HG03095 (cell line): Measurements from ENCODE around the gene GRIA3.

Source experiments
- ATAC-seq: cut with Tn5 transposase; IDR thresholded peaks from one replicate; pipeline ENCODE4 v1.9.1; 2021; ENCODE audit warnings: moderate library complexity; ENCODE audit not compliant: unreplicated experiment

Gene GRIA3

DNA sequence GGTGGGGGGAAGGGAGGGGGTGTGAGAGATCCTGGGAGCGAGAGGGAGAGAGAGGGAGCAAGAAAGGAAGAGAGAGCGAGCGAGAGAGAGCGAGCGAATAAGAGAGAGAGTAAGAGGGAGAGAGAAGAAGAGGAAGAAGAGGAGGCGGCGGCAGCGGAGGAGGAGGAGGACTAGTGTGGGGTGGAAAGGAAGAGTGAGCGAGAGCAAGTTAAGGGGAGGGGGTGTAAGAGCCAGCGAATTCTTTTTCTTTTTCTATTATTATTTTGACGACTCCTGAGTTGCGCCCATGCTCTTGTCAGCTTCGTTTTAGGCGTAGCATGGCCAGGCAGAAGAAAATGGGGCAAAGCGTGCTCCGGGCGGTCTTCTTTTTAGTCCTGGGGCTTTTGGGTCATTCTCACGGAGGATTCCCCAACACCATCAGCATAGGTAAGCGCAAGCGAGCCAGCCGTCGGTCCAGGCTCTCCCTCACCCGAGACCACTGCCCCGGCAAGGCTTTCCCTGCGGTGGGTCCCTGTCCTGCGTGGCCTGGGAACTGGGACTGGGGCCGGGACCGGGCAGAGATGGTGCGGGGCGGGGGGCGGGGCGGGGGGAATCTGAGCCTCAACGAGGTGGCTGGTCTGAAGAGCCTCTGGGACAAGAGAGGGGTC lies at the start of gene GRIA3:
TSS of gene GRIA3 (plus strand) at position 60 of the 647 bp plus-strand sequence. CDS start at position 318, 258 bp downstream.
- no peak for ATAC-seq

DNA sequence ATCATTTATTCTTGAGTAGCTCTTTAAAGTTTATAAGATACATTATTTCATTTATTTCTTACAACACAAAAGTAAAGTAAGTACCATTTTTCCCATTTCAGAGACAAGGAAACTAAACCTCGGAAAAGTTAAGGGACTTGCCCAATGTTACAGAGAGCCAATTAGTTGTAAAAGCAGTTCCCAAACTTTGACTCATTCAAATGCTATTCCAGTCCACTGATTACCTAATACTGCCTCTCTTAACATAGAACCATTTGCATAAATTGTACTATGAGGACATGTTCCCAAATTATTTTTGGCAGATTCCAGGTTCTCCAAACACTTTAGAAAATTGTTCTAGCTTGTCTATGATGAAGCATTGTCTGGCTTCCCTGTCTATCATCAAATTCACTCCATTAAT lies 45.6 kb upstream of the GRIA3 start:
- no peak for ATAC-seq

DNA sequence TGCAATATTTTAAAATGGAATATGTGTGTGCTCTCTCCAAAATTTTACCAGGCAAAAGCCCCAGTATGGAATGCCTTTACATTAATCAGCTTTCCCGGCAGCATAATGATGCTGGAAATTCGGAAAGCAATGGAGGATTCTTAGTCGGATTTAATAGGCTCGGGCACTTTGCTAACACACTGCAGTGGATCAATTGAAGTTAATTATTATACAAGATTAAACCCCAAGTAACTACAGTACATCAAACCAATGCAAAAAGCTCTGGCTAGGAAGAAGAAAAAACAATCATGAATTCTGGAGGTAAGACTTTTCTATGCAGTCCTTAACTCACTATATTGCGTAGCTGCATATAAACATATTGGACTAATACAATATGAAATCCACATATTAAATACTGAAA lies 43.6 kb upstream of the GRIA3 start:
- no peak for ATAC-seq

DNA sequence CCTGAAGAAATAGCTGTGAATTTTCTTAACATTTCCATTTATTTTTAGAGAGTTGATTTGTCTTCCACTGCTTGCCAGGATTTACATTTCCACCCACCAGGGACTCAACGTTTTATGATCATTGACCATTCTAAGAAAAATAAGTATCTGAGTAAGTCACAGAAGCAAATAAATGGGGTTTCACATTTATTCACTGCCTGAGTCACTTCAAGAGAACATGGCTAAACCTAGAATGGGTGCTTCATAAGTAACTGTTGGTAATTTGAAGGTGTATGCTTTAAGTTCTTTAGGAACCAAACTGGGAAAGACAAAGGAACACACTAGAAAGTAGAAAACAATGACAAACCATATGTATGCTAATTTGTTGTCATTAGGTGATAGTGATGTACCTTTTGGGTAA lies 43.2 kb upstream of the GRIA3 start:
- no peak for ATAC-seq

DNA sequence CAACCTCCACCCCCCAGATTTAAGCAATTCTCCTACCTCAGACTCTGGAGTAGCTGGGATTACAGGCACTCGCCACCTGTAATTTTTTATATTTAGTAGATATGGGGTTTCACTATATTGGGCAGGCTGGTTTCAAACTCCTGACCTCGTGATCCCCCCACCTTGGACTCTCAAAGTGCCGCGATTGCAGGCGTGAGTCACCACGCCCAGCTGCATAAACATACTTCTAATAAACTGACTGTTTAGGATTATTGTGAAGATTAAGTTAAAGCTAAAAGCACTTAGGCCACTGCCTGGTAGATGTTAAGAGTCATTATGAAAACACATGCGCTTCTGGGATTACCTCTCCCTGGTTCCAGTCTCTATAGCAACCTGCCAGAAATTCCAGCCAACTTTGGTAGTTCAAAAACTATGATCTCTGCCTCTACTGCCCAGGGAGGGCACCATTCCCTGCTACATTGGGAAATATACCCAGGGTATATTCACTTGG lies 30.2 kb upstream of the GRIA3 start:
- no peak for ATAC-seq

DNA sequence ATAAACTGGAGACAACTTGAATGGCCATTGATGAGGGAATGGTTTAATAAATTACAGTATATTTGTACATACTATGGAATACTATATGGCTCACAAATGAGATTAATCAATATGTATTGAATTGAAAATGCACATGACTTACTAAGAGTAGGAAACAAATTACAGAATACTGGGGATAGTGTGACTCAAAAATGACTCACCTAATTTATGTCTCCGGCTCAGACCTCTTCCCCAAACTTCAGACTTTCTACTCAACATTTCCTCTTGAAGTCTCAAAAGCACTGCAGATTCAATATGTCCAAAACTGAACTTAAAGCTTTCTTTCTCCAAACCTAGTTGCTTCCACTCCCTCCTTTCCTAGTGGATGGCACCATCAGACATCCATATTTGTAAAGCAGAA lies 28.8 kb upstream of the GRIA3 start:
- no peak for ATAC-seq

DNA sequence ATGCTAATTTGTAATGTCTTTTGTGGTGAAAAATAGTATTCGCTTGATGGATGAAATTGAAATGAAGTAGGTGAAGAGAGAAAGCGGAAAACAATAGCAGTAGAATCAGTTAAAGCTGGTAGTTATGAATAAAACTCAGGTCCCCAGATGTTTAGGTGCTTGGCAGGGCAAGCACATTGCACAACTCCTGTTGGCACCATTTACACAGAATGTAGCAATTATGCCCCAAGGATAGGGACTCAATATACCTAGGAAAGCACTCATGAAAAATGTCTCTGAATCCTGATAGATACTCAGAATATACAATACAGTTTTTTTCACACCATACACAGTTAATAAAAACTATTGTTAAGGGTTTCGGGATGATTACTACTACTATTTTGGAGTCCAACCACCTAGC lies 26.5 kb upstream of the GRIA3 start:
- no peak for ATAC-seq

DNA sequence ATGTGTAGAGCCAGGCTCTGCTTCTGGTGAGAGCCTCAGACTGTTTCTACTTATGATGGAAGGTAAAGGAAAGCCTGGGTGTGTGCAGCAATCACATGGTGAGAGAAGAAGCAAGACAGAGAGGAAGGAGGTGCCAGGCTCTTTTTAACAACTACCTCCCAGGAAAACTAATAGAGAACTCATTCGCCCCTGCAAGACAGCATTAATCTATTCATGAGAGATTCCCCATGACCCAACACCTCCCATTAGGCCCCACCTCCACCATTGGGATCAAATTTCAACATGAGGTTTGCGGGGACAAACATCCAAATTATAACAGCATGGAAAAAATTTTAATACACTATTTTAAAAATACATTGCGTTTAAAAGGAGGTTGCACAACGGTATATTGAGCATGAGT lies 24.7 kb upstream of the GRIA3 start:
- no peak for ATAC-seq

DNA sequence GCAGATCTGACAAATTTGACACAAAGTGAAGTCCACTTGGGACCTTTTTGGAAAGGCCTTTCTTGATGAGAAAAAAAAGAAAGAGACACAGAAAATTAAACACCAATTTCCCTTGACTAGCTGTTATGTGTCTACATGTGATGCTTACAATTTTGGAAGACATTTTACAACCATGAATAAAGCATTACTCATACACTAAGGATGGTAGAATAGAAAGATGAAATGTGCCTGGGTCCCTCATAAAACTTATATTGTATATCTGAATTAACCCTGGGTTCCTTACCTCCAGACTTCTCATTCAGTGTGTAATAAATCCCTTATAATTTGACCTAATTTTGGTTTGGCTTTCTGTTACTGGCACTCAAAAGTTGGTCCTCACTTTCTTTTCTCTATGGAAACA lies 16.5 kb upstream of the GRIA3 start:
- no peak for ATAC-seq

DNA sequence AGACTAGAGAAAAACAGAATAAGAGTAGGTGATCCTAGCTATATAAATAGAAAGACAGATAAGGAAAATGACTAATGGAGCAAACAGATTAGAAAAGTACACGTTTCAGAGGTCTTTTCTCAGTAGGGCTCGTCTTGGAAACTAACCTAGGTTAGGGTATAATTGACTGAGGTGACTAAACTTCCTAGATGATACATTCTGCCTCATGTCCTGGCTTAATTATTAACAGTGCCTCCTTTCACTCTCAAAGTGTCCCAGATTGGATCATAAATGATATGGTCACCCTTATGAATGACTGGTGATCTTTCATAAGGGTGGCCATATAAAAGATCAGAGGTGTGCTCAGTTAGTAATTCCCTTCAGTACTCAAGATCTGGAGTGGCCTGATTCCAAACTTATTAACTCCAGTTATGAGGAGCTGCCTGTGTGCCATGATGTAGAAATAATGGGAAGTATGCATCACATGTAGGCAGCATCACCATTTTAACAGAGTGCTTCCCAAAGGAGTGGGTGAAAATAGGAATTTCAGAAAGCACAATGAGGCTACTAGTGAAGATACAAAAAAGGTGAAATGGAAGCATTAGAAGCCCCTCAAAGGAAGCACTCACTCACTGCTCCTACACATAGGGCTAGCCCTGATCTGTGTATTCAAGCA lies 14.7 kb upstream of the GRIA3 start:
- ATAC-seq: no peak

DNA sequence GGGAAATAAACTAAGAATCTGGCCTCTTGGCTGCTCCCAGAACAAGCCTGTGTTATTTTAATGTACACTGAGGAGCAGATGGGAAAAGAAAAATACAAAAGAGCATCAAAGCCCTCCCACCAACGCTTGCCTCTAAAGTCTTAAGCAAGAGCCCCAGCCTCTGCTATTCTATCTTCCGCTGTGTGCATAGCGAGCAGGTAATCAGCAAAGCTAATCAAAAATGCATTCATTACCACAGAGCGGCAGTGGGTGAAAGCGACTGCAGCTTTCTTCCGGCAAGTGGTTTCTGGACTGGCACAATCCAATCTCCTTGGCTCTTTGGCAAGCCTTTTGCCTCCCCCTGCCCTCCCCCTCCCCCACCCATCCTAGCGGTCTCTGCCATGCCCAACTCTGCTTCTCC lies 13.5 kb upstream of the GRIA3 start:
- no peak for ATAC-seq

DNA sequence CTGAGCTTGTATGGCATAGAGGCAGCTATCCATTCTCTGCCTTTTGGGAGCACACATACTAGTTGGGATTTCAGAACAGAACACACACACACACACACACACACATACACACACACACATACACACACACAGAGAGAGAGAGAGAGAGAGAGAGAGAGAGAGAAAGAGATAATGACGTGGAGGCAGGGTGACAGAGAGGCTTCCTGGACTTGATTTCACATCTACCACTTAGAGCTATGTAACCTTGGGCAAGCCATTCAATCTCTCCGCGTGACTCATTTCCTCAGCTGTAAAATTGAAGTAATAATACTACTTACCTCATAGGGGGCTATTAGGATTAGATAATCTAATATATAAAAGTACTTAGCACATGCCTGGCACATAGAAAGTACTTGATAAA lies 12.3 kb upstream of the GRIA3 start:
- ATAC-seq: no peak

DNA sequence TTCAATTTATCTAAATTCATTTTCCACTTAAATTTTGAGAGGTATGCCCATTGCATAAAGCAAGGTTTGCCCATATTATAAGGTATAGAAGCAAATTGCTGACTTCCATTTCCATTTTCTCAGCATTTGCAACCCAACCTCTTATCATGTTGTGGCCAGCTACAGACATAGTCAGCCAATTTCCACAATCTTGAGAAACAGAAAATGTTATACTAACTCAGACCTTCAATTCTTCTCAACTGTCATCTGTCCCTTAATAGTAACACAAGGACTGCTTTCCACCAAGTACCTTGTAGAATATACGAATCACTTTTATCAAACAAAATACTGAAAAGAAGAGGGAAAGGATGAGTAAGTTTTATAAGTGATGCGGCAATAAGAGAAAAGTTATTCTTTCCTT lies 11.2 kb upstream of the GRIA3 start:
- no peak for ATAC-seq

DNA sequence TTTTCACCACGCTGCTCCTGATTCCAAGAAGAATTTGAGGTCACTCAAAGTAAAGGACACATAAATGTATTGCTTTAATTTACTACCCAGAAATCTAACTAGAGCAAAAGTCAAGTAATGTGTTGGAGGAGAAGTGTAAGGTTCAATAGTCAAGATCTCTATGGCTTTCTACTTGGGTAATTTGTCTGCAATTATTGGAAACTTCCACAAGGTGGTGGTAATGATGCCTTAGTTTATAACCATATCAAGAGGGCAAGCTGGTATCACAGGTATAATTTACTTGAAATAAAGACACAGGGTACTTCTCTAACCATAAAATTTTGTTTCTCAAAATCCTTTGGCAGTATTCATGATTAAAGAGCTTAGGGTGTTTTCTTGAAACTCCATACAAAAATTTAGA lies 10.2 kb upstream of the GRIA3 start:
- no peak for ATAC-seq

DNA sequence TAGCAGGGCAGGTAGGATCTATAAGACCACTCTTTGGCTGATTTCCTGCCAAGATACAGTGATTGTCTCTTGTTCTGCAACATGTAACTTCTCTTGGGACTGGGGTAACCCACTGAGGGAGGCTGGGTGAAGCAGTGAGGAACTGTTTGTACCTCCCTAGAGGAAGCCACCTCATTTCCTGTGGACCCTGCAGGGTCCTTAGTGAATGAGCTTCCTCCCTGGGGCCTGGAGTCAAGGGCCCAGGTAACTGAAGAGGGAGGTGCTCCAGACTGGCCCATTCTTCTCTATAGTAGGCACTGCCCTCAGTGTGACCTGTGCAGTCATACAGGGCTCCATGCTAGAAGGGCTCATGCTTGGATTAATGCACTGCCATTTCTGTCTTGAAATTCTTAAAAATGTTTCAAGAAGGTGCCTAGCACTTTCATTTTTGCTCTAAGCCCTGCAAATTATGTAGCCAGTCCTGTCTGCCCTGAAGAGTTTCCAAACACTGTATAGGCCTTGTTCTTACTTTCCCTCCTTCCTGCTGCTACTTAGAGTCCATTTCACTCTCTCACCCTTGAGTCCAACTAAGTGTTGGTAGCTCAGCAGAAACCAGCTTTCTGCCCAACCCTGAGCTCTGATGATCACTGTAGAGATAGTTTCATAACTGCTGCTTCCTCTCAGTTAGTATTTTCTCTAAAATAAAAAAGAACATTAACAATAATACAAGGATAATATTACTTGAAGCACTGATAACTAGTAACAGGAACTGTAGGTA lies 8.5 kb upstream of the GRIA3 start:
- no peak for ATAC-seq

DNA sequence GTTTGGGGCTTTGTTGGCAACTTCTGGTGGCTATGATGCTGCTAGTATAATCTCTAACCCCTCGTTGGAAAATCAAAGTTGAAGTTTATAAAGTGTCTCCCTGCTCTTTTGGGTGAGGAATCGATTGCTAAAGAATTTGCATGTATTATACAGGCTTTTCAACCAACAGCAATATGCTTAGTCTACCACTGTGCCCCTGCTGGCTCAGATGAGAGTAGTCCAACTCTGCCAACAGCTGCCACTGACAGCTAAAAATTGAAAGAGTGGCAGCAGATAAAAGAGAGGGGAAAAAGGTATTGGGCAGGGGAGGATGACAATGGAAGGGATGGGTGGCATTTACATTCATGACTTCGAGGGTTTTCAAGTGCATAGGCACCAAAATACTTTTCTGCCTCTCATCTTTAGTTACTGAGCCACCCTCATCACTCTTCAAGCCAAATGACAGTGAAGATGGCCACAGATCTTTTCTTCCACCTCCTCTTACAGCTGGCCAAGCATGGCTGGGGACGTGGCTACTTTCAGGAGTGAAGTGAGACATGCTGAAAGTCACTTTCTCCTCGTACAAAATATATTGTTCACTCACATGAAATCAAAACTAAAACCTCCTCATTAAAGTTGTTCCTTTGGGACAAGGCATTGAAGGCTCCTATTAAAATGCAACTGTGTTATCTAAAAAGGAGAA lies 2.7 kb upstream of the GRIA3 start:
- ATAC-seq: no peak

DNA sequence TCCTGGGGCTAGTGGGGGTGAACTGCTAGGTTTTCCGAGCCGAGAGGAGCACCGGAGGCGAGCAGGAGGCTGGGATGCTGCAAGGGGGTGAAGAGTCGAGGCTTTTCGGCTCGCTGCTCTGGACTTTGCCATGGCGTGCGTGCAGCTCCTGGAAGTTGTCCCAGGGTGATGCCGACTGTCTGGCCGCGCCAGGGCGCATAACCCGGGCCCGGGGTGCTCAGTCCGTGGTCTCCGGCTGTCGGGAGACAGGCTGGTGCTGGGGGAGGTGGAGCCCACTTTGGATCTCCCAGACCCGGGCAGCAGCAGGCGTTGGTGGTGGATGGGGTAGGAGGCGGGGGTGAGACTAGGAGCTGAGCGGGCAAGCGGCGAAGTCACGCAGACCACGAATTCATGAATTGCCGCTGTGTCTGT lies 793 bp downstream of the GRIA3 start:
- no peak for ATAC-seq

DNA sequence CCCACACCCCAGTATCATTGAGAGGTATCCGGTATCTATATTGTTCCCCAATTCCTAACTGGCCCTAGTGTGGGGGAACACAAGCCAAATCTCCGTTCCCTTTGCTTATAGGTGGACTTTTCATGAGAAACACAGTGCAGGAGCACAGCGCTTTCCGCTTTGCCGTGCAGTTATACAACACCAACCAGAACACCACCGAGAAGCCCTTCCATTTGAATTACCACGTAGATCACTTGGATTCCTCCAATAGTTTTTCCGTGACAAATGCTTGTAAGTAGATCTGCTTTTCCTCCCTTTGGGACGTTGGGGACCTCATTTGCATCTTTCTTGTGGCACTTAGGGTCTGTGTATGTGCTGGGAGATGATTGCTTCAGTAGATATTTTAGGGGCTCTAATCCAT lies 1.6 kb downstream of the GRIA3 start:
- ATAC-seq: no peak

DNA sequence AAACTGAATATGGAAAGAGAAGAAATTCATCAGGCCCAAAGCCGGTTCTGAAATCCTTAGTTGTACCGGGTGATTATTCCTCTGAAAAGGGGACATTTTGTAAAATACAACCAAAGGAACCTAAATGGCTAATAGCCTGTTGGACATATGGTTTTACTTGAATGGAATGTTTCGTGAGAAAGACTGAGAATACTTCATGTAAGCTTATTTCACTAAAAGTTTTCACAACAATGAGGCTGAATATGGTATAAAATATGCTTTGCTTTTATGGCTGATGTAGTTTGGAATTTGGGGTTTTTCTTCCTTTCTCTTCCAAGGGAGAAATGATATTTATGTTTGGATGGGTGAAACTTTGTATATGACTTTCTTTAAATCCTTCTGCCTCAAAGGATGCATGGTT lies 2.7 kb downstream of the GRIA3 start:
- ATAC-seq: no peak

DNA sequence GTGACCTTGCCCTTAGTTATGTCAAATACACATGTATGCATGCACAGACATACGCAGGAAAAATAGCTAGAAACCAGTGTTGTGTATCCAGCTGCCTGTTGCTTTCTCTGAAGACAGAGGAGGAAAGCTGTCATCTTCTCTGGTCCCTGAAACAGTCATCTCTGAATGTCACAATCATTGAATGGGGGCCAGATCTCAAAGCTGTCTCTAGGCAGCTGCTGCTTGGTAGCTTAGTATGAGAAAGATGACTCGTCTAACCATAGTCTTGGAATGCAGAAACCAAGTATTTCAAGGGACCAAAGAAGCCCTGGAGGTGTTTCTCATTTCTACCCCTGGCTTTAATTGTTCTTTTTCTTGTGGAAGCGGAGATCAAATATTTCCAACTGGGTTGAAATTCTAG lies 4.0 kb downstream of the GRIA3 start:
- ATAC-seq: no peak

DNA sequence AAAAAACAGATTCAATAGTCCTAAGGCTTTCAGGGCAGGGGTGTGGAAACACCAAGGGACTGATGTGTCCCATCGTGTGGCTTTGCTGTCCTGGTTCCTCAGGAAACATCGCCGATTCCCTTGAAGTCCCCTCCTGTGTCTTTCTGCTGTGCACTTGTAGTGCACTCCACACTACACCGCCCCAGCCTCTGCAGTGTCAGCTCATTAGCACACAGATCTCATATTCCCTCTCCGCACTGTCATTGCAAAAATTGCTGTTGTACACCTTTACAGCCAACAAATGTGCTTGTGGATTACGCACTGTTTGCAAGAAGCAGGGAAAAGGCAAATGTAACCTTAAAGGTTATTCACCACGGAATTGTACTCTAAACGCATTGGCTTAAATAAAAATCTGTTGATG lies 5.3 kb downstream of the GRIA3 start:
- ATAC-seq: no peak

DNA sequence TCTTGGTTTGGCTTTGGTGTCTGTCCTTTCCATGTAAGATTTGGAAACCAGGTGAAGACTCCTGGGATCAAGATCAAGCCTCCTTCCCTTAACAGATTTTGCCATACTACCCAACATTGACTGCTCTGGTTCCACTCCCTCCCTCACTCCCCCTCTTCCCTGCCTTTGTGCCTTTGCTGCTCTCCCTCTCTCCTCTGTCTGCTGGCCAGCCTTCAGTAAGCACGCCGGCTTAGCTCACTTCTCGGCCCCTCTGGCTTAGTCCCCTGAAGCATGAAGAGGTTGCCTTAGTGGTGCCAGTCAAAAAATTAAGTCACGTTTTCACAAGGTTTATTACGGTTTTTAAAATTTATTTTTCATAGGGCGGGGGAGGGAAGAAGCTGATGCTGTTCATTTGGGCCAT lies 6.0 kb downstream of the GRIA3 start:
- no peak for ATAC-seq
